NOMO-1 treated with dmso at 0.1 percent for 144 hours (cell line): Measurements from ENCODE around the gene COL2A1.

Source experiments
- DNase-seq: peaks from one replicate; lab custom pipeline; 2025; ENCODE audit not compliant: unreplicated experiment; lab: John Stamatoyannopoulos, UW

Gene COL2A1

DNA sequence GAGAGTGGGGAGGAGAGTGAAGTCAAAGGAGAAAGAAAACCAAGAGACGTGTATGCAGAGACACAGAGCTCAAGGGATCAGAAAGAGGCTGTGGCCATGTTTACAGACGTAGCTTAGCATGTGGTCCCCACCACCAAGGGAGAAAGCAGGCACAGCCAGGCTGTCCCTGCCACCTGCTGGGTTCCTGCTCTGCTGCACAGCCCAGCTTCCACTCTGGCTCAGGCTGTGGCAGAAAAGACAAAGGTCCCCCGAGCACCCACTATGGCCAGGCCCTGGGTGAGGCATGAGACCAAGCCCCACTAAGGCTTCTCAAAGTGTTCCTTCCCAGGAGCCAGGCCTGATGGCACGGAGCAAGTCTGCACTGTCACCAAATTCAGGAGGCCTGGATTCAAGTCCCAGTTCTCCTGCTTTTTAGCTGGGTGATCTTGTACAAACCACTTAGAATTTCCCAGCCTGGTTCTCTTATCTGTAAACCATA lies 25.9 kb upstream of the COL2A1 start:
- DNase-seq, result no peak

DNA sequence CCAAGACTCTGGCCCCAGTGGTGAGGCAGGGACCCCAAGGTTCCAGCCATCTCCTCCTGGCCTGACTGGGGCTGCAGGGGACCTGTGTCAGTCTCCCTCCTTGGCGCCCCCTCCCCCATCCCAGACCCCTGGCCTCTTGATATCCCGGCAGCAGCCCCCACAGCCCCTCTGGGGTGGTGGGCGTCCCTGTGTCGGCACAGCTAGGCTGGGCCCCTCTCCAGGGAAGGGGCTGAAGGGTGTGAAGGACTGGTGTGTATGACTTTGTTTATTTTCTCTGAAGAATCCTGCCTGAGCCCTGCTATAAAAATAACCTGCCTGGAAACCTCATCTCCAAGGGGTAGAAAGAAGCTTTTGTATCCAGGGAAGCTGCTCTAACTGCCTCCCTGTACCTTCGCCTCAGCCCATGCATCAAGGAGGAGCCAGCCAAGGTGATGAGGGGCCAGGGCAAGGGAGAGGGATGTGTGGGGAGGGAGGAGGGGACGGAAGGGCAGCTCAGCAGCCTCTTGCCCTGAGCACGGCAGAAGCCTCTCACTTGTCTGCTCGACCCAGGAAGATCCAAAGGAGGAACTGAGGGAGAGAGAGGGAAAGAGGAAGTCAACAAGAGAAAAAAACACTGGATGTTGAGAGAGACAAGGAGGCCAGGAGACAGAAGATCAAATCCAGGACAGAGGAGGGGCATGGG lies 25.4 kb upstream of the COL2A1 start:
- DNase-seq, result peak; percentile 85

DNA sequence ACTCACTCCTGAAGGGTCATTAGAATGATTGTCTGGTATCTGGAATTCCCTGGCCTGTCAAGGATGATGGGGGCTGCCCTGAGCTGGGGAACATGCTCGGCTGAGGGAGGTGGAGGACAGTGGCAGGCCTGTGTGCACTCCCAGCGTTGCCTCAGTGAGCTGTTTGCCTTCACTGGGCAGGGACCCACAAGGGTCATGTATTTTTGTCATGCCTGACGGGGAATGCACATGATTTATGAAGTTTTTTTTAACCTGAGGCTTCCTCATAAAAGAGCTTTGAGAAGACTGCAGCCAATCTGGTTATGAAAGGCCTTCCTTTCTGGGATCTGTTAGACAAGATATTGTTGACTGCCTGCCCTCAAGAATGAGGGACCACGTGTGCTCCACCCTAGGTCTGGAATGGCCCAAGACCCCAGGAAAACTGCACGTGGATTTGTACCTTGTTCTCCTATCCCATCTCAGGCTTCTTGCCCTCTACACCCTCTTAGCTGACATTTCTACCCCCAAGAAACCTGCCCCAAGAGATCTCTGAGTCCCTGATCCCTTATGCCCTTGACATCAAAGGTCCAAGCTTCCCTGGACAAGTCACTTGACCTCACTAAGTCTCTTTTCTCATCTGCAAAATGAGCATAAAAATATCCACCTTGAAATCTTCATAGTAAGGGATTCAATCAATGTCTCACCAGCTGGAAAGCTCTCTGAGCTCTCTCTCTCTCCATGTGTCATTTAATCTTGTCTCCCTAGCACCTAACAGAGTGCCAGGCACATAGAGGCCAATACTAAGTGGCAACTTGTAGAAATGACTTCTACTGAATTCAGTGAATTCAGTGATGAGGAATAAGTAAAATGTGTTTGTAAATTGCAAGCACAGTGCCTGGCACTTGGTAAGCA lies 24.5 kb upstream of the COL2A1 start:
- no peak for DNase-seq

DNA sequence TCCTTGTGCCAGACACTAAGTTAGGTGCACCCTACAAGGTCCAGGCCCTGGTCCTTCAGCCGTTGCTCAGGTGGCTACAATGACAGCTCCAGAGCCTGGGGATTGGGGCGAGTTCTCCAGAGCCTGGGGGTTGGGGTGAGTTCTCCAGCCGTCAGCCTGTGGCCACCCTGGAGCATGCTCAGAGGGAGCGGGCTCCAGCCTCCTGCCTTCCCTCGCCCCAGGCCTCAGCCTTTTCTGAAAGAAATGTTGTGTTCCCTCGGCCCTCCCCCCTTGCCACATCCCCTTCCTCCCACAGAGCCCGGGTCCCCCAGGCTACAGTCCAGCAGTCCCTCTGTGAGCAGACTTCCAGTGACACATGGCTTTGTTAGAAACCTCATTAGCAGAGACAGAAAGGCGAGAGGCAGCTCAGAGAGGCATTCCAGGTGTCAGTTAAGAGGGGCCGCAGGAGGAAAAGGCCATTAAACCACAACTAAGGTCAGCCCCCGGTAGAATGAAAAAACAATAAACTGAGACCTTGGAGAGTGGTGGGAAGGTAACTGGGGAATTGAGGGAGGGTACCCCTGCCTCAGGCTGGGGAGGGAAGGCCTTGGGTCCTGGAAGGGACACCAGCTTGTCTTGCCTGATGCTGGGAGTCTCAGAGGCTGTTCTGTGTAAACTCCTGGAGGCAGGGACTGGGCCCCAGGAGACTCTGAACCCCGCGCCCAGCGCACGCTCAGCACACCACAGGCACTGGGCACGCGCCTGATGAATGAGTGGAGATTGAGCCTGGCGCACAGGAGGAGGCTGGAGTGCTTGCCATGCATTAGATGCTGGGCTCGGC lies 23.1 kb upstream of the COL2A1 start:
- DNase-seq, result no peak

DNA sequence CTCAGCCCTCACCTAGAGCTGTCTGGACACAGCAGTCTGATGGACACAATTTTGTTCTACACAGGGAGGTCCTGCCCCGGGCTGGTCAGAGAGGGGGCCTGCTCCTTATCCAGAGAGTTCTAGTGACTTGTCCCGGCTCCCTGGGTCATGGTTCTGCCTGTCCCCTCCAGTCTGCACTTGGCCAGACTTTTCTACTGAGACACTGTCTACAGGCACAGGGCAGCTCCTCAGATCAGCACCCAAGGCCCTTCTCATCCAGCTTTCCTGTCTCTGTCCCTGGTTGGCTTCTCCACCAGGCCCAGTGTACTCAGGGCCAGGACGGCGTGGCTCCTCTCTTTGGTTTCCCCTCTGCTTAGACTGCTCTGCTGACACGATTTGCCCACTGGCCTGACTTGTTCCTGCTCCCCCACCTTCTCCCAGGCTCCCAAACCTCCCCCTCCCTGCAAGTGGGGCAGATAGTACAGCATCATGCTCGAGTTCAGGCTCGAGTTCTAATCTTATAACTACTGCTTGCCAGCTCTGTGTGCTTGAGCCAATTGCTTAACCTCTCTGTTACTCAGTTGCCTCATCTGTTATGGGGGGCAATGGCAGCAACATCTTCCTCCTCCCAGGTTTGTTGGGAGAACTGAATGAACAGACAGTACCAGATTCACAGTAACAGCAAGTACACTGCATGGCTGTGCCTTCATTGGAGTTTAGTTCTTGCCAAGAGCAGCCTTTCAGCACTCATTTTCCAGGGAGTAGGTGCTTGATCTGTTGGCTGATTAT lies 22.0 kb upstream of the COL2A1 start:
- DNase-seq, result no peak

DNA sequence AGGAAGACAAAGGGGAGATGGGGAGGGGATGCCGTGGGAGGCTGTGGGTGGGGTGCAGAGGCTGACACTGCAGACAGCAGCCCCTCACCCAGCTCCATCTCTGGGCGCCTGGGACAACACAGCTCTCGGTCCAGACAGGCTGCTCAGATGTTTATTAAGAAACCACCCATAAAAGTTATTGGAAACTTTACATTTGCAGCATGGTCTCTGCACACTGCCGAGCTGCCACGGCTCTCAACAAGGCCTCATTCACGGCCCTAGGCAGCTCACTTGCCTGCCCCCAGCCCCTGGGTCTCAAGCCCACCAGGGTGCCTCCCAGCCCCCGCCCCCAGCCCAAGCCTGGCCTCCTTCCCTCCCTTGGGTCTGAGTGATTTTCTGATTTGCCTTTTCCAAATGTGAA lies 21.0 kb upstream of the COL2A1 start:
- no peak for DNase-seq

DNA sequence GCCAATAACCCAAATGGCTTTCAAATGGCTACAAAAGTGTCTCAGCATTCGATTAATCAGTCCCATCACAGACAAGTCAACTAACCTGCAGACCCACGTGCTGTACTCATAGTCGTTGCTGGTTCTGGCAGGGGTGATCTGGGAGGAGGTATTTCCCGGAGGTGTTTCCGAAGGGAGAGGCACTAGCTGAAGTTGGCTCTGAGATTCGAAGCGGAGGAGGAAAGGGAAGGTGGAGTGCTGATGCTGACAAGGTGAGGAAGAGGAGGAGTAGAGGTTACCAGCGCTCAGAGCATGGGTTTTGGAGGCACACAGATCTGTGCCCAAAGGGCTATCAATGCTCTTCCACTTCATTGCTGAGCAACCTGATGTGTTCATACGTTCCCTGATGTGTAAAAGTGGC lies 20.5 kb upstream of the COL2A1 start:
- no peak for DNase-seq

DNA sequence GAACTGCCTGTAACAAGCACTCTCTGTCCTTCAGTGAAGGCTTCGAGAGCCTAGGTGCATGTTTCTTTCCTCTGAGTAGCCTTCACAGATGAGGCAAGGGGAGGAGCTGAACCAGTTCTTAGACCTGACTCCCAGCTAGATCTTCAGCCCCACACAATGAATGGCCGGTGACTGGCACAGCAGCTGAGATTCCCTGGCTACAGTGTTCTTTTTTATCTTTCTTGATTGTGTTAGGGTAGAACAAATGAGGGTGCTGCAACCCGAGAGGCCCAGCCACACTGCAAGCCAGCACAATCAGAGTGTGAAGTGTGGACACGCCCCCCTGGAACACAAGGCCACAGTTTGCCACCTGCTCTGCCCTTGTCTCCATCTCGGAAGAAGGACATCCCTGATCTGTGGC lies 19.1 kb upstream of the COL2A1 start:
- DNase-seq, result no peak

DNA sequence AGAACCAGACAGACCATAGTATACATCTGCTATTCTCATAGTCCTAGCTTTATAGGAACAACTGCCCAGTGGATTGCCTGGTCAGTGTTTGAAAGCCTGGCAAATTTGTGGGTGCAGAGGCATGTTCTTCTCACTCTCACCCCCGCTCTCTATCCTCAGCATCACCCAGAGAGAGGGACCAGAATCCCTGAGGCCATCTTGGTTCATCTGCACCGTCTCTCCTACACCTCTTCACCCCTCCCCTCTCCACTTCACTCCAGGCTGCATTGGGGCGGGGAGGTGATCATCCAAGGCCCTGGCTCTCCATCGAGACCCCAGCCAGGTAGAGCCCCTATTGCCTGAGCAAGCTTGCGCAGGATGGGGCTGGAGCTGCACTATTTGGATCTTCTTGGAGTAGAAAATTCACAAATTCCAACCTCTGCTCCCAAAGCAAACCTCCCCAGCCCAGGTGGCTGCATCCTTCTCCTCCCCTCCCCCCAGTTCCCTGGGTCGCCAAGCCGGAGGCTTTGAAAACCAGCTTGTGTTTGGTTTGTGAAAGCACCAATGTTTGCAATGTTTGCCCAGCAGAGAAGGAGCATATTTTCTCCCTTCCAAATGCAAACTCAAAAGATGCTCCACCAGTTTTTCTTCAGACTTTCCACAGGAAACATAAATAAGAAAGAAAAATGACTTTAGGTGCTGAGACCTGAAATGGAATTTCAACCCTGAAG lies 18.6 kb upstream of the COL2A1 start:
- DNase-seq, result no peak

DNA sequence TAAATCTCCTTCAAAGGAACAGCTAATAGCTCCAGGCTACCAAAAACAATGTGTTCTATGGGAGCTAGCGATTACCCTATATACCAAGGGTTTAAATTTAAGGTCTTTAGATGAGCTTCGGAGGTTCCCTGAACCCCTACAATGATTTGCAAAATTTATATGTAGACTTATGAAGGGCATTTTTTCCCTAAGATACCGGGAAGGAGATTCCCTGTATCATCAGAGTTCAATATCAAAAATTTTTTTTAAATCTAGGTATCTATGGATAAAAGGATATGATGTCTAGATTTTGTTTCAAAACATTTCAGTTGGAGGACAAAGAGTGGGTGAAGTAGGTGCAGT lies 17.9 kb upstream of the COL2A1 start:
- DNase-seq, result no peak

DNA sequence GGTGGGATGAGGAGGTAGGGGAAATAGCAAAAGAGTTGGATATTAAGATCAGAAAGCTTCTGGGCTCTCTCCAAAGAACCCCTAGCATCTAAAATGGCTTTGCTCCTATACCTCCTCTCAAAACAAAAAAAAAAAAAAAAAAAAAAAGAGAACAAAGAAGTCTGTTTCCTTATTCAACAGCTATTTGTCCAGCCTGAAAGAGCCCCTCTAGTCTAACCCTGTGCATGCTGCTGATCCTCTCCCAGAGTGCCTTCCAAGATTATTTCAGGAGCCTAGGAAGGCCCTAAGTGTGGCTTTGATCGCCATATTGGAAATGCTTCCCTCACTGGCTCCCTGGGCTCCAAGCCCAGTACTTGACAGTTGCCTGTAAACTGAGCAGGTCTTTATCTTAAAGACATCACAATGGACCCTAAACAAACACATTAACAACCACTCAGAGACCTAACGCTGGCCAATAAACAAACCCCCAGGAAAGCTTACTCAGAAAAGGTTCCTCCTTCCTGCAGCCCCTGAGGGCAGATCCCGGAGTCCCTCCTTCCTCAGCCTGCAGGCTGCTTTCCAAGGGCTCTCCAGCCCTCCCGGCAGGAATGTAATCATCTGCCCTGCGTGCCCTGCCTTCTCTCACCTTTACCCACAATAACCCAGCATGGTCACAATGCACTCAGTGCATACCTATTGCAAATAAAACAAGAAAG lies 17.4 kb upstream of the COL2A1 start:
- no peak for DNase-seq

DNA sequence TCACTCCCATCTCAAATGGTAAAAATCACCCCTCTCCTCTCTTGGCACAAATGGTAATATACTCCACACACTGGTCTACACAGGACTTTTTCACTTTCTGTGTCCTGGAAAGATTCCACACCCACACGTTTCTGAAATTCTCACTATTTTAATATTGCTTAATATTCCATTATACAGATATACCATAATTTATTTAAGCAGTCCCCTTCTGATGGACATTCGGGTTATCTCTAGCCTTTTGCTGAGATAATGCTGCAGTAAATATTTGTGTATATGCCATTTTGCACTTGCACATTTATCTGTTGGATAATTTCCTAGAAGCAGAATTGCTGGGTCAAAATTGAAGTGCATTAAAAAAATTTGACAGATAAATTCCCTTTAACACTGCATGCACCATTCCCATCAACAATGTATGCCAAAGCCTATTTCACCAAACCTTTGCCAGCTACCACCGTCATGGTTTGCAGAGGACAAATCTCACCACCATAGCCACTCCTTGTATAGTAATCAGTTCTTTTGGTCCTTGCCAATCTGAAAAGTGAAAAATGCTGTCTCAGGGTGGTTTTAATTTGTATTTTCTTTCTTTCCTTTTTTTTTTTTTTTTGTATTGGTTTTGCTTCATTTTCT lies 15.5 kb upstream of the COL2A1 start:
- DNase-seq, result no peak

DNA sequence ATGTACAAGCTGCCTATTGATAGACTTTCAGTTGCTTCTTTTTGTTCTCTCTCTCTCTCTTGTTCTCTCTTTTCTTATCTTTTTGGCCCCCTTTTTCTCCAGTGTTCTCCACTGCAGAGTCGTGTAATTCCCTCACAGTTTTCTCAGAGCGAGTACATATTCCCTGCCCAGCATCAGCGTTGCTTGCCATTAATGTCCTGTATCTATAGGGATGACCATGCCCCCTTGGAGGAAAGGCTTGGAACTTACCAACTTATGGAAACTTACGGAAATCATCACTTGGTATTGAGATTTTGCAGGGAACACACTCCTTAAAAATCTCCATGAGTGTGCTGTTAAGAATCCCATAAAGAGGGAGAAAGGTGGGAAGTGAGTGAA lies 14.3 kb upstream of the COL2A1 start:
- no peak for DNase-seq

DNA sequence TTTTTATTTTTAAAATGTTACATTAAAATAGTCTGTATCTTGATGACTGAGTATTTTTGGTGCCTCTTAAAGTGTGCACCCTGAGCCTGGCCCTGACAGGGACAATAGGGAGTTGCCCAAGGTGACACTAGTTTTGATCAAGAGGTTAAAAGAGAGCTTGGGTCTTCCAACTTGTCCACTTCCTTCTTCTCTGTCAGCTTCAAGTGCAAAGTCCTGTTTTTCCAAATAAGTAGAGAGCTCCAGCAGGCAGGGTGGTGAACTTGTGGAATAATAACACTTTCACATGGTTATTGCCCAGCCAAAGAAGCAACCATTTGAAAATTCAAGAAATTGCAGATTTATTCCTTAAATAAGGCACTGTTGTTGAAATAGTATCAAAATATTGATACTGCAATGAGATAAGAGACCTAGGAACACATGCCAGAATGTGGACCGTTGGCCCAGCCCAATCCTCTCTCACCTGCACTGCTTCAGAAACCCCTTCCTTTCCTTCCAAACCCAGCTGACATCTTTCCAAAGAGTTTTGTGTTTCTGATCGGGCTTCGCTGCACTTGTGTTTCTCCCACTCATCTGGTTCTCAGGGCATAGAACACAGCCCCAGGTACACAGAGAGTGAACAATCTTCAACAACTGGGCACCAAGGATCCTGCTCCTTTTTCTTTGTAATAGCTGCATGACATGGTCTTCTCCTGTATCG lies 13.8 kb upstream of the COL2A1 start:
- no peak for DNase-seq

DNA sequence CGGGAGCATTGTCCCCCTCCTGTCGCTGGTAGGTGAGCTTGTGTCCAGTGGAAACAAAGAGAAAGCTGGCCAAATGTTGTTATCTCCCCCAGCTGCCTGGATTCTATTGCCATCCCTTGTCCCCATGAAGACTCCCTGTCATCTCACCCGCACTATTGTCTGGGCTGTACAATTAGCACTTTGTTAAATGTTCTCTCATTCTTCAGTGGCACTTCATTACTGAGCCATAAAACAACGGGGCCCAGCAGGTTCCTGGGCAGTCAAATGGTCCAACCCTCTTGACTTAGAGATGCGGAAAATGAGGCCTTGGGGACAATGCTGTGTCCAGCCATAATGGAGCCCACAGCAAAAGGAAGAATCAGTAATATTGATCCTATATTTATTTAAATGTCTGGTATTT lies 13.2 kb upstream of the COL2A1 start:
- DNase-seq, result no peak

DNA sequence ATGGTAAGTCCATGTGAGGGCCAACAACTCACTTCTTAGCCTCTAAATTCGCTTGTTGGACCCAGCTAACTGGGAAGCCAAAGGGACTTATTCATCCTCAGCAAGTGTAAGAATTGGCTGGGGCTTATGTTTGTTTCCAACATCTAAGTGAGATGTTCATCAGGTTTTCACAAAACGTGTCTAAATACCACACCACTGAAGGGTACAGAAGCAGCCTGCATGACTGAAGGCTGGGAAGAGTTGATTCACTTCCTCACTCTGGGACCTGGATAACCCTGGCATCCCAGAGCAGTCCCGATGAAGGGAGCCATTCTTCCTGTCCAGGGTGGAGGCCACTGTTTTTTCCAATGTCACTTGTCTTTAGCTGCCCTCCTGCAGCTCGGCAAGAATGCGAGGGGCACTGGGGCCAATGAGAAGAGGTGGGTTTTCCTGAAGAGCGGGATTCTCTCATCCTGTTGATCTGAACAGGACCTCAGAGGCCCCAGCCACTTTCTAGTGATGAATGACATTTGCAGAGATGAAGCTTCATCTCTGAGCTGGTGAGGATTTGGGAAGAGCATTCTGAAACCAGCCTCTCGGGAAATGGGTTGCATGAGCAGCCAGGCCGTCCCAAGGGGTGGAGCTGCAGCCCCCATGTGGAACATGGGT lies 12.2 kb upstream of the COL2A1 start:
- no peak for DNase-seq

DNA sequence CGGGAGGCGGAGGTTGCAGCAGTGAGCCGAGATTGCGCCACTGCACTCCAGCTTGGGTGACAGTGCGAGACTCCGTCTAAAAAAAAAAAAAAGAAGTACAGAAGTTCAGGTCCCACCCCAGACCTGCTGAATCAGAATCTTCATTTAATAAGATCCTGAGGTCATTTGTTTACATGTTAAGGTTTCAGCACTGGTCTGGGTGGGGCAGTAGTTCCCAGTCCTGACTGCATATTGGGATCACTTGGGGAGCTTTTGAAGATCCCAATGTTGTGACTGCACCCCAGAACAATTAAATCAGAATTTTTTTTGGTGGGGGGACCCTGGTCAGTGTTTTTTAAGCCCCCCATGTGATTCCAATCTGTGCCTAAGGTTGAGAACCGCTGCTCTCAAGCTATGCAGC lies 11.7 kb upstream of the COL2A1 start:
- DNase-seq, result no peak

DNA sequence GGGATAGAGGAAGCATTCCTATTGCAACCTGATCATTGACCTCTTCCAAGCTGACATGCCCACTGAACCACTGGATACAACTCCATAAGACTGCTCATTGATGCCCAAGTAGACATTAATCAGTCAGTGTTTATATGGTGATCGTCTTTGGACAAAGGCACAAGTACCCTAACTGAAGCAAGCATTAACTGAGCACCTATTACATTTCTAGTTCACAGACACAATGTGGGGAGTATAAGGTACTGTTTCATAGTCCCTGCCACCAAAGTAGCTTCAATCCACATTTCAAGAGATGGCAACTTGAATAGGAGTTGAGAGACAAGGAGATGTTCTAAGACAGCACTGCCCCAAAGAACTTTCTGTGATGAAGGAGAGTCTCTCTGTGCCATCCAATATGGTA lies 10.9 kb upstream of the COL2A1 start:
- no peak for DNase-seq
